LNCaP clone FGC (cell line): ENCODE results near the gene SNX9.

Experiments used
- DNase-seq: peaks from one replicate; pipeline ENCODE4 v3.0.0-alpha.2; 2011; ENCODE audit warnings: low read depth
- H3K4me3 ChIP-seq: 2 replicates; pipeline ENCODE4 v1.5.1; 2011; ENCODE audit warnings: mild to moderate bottlenecking, low read depth, low read length, control low read depth
- TF ChIP-seq, protein P1 (sequence below): IDR thresholded peaks from 2 replicates; pipeline ENCODE4 v1.5.1; 2012; ENCODE audit warnings: mild to moderate bottlenecking; ENCODE audit not compliant: control insufficient read depth, insufficient read depth; ENCODE audit errors: extremely low read depth

Gene SNX9

DNA sequence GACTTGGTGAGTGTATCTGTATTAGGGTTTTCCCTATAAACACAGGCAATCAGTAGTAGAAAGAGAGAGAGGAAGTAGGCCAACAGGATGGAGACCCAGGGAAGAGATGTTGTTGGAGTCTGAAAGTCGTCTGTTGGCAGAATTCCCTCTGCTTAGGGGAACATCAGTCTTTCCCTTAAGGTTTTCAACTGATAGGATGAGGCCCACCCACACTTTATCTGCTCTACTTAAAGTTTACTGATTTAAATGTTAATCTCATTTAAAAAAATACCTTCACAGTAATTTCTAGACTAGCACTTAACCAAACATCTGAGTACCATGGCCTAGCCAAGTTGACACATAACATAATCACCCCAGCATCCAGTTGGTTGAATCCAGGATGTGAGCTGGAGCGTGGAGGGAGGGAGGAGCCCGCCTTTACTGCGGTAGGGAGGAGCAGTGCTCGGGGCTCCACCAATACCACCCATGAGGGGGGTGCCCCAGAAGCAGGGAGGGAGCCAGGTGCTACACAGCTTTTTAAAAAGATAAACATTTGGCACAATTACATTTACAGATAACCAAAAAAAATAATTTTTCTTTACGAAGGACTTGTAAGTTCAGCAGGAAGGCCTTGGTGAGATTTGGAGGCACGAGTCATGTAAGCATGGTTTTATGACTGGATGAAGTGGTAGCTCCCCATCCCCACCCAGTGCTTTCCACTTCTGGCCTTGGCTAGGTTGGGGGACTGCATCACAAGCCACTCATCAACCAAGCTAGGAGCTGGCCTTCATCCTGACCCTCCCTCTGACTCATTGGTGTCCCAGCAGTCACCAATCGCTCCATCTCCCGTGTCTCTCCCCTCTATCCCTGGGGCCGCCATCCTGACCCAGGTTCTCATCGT is 18.4 kb upstream of the SNX9 start:
- TF ChIP-seq, protein P1, sequence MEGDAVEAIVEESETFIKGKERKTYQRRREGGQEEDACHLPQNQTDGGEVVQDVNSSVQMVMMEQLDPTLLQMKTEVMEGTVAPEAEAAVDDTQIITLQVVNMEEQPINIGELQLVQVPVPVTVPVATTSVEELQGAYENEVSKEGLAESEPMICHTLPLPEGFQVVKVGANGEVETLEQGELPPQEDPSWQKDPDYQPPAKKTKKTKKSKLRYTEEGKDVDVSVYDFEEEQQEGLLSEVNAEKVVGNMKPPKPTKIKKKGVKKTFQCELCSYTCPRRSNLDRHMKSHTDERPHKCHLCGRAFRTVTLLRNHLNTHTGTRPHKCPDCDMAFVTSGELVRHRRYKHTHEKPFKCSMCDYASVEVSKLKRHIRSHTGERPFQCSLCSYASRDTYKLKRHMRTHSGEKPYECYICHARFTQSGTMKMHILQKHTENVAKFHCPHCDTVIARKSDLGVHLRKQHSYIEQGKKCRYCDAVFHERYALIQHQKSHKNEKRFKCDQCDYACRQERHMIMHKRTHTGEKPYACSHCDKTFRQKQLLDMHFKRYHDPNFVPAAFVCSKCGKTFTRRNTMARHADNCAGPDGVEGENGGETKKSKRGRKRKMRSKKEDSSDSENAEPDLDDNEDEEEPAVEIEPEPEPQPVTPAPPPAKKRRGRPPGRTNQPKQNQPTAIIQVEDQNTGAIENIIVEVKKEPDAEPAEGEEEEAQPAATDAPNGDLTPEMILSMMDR, result no peak
- DNase-seq, result no peak
- H3K4me3 ChIP-seq, result no peak overlapping the region

DNA sequence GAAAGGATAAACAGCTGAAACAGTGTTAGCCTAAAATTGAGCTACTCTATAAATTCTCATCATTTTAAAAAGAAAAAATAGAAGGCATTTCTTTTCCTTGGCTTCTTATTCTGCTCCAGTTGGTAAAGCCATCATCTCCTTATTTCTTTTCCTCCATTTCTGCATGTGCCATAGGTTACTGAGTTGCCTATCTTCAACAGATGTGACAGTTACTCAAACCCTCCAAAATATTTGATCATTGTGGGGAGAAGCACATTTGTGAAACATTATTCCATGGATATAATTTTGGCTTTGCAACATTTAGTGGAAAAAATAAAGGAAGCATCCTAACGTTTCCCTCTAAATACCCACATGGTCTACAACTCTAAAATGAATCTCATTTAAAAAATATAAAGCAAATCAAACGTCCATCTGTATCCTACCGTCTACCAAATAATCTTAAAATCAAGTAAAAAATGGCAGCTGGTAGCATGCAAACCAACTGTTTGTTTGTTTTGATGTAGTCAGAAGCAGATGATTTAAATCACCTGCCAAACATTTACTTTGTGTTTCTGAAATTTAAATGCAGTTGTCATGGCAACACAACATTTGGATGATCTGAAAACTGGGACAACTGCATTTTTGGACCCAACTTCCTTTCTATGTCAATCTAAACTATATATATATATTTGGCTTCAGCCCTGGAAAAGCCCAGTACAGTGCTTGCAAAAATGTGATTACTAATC is 16.8 kb upstream of the SNX9 start:
- no peak for DNase-seq
- no peak overlapping the region for H3K4me3 ChIP-seq
- TF ChIP-seq, protein P1, result no peak

DNA sequence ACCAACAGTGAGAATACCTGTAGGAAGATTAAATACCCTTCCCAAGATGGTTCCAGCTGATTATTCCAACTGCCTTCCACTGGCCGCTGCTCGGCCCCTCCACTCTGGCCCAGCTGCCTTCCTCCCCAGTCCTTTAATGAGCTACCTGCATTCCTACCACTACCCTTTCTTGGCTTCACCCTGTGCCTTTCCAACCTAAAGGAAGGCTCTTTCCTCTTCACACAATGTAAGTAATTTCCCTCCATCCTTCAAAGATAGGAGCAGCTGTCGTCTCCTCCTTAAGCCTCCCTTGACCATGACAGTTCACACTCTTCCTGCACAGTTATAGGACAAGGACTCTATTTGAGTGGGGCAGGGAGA is 16.2 kb upstream of the SNX9 start:
- TF ChIP-seq, protein P1, result no peak
- no peak for DNase-seq
- no peak overlapping the region for H3K4me3 ChIP-seq

DNA sequence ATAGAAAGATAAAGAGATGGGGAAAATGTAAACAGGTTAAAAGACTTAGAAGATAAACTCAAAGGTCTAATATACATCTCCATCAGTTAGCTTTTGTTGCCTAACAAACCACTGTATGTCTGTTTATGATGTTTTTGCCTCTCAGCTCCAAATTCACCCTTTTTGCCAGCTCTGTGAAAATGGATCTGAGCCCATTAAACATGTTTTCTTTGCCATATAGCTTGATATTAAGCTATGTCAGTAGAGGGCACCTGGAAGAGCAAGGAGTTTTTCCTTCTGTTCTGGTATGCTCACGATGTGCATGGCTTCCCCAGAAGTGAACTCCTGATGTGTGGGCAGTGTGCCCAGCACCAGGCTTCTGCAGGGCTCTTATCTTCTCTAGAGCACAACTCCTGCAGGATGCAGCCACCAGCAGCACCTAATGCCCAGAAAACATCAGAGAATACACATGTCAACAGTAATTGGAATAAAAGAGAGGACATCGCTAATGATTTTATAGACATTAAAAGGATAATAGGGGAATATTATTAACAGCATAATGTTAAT is 14.6 kb upstream of the SNX9 start:
- no peak overlapping the region for H3K4me3 ChIP-seq
- DNase-seq, result no peak
- TF ChIP-seq, protein P1, result no peak

DNA sequence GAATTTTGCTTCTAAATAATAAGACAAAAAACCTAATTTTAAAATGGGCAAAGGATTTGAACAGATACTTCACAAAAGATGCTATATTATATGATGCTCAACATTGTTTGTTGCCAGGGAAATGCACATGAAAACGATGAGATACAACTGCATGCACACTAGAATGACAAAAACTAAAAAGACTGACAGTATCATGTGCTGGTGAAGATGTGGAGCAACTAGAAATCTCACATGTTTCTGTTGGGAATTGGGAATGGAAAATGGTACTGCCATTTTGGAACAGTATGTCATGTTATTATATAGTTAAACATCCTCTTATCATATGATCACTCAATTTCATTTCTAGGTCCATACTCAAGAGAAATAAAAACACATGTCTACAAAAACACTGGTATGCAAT is 13.4 kb upstream of the SNX9 start:
- no peak for DNase-seq
- TF ChIP-seq, protein P1, result no peak
- H3K4me3 ChIP-seq, result no peak overlapping the region

DNA sequence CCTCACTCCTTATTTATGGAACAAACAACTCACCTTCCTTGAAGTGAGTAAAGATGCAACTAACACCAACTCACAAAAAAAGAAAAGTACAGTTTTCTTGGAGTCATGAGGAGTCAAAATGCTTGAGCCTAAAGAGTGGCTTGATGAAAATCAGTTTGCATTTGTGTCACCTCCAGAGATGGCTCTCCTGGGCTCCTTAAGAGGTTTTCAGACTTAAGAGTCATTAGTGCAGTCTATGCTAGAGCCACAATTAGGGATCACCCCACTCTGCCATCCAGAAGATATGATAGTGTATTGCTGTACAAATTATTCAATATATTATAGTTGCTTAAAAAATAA is 11.9 kb upstream of the SNX9 start:
- no peak for DNase-seq
- TF ChIP-seq, protein P1, result no peak
- no peak overlapping the region for H3K4me3 ChIP-seq
